Measurements from ENCODE around the gene MYBPHL. TPM values are rescaled to one million over a fixed set of nuclear protein-coding genes. Genes with fewer than 3 reads are reported as not detected.

The MYBPHL gene
- total RNA-seq, 4 donors from 2014 or later: not detected

DNA sequence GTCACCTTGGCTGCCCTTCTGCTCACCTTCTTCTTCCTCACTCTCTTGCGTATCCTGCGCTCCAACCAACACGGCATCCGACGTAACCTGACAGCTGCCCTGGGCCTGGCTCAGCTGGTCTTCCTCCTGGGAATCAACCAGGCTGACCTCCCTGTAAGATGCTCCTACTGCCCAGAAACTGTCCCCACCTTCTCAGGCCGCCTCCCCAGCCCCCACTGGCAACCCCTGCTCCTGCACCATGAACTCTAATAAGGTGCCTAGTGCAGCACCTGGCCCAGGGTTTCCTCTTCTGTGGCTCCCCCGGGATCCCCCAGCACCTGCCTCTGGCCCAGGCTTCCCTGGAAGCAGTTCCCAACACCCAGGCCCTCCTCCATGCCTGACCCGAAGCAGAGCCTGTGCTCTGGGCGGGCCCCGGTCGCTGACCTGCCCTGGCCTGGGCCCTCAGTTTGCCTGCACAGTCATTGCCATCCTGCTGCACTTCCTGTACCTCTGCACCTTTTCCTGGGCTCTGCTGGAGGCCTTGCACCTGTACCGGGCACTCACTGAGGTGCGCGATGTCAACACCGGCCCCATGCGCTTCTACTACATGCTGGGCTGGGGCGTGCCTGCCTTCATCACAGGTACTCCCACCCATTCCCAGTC is 36.7 kb downstream of the MYBPHL start:
- Histone ChIP-seq H3K4me3 (no peak overlapping the region), H3K27me3 (no peaks in the 10 kb centered on the region), H3K9me3 (no peaks in the 10 kb centered on the region), H3K27ac (no peak overlapping the region), H3K4me1 (peaks cover 22 to 47% (median 23%) of the 10 kb centered on the region in 3 donors), H3K36me3 (peaks cover 0 to 84% (median 17%) of the 10 kb centered on the region in 3 donors)
- DNase-seq: no peak
- no peak for TF ChIP-seq CTCF (IDR thresholded peaks at IDR 0.05)
- no peak for TF ChIP-seq POLR2A (IDR thresholded peaks at IDR 0.05)
- intact Hi-C loops (cut with DNase I): no loop called here
- WGBS, 2 donors: 92 to 93% methylated on average over 12 of the region's 17 CpGs

DNA sequence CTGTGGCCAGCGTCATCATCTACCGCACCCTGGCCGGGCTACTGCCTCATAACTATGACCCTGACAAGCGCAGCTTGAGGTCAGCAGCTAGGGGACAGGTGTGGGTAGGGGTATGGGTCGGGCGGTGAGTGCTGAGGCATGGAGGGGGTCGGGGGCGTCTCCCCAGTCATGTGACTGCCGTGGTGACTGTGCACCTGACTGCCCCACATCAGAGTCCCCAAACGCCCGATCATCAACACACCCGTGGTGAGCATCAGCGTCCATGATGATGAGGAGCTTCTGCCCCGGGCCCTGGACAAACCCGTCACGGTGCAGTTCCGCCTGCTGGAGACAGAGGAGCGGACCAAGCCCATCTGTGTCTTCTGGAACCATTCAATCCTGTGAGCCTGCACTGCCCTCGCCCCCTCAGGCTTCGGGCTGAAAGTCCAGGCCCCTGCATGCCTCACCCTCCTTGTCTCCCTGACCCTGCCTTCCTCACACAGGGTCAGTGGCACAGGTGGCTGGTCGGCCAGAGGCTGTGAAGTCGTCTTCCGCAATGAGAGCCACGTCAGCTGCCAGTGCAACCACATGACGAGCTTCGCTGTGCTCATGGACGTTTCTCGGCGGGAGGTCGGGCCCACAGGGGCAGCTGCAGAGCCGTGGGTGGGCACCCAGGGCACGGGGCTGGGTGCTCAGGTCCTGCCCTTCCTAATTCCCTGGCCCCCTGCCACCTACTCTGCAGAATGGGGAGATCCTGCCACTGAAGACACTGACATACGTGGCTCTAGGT is 37.4 kb downstream of the MYBPHL start:
- Histone ChIP-seq H3K27ac (no peak overlapping the region), H3K9me3 (no peaks in the 10 kb centered on the region), H3K36me3 (peaks cover 4 to 91% (median 17%) of the 10 kb centered on the region in 3 donors), H3K27me3 (no peaks in the 10 kb centered on the region), H3K4me3 (no peak overlapping the region), H3K4me1 (peaks cover 17 to 42% (median 17%) of the 10 kb centered on the region in 3 donors)
- TF ChIP-seq POLR2A (IDR thresholded peaks at IDR 0.05) (no peak), CTCF (IDR thresholded peaks at IDR 0.05) (no peak)
- intact Hi-C loops (cut with DNase I): no loop called here
- whole genome bisulfite sequencing, 2 donors: 76 to 83% methylated on average over 4 to 11 of the region's 33 CpGs
- no peak for DNase-seq

- 68 to 88% methylated on average over 4 to 9 of the region's 29 CpGs for WGBS, 2 donors
- Histone ChIP-seq H3K4me1 (peaks cover 12 to 42% (median 15%) of the 10 kb centered on the region in 3 donors), H3K27me3 (no peaks in the 10 kb centered on the region), H3K27ac (peak overlapping the region in 2 of 4 donors; percentile 82 to 83), H3K36me3 (peaks cover 4 to 97% (median 17%) of the 10 kb centered on the region in 3 donors), H3K4me3 (no peak overlapping the region), H3K9me3 (no peaks in the 10 kb centered on the region)
- no peak for DNase-seq
- TF ChIP-seq CTCF (IDR thresholded peaks at IDR 0.05) (no peak), POLR2A (IDR thresholded peaks at IDR 0.05) (no peak)
- intact Hi-C loops (cut with DNase I): no loop called here
These were observed 38.2 kb downstream of the MYBPHL start for GRCh38 chr1:109268431-109269211.

GRCh38 chr1:109267743-109268300 is 39.0 kb downstream of the MYBPHL start:
- peak overlapping the region; percentile 75 to 83 (median 80) for H3K27ac ChIP-seq
- peaks cover 4 to 89% (median 17%) of the 10 kb centered on the region in 3 donors for H3K36me3 ChIP-seq
- WGBS, 2 donors: 50 to 86% methylated on average over 1 to 10 of the region's 17 CpGs
- DNase-seq: no peak
- H3K4me3 ChIP-seq: no peak overlapping the region
- no peaks in the 10 kb centered on the region for H3K27me3 ChIP-seq
- H3K9me3 ChIP-seq: no peaks in the 10 kb centered on the region
- peaks cover 6 to 42% (median 14%) of the 10 kb centered on the region in 3 donors for H3K4me1 ChIP-seq
- intact Hi-C loops (cut with DNase I): no loop called here
- TF ChIP-seq POLR2A (IDR thresholded peaks at IDR 0.05) (no peak), CTCF (IDR thresholded peaks at IDR 0.05) (no peak)
